A673 (cell line): ENCODE results near the gene GMDS. TPM values are rescaled to one million over a fixed set of nuclear protein-coding genes. Genes with fewer than 3 reads are reported as not detected.

ENCODE experiments used
- BruUV-seq: library from RNA; stranded (reverse); fragments of 400-500 nt; replicated peaks from 2 replicates; lab custom pipeline; 2021; lab: Mats Ljungman, UMichigan
- CTCF ChIA-PET: fragments of 300-600 bp; sonication (Branson Sonifier 250); formaldehyde crosslinking; loops from one replicate; lab custom pipeline; 2022; ENCODE audit warnings: antibody characterized with exemption; lab: Charles Lee
- POLR2A ChIA-PET: fragments of 300-600 bp; sonication (Branson Sonifier 250); formaldehyde crosslinking; loops from one replicate; lab custom pipeline; 2022; ENCODE audit warnings: antibody characterized with exemption; ENCODE audit not compliant: low non-redundant PET; lab: Charles Lee
- DNase-seq: peaks from one replicate; pipeline ENCODE4 v3.0.0-alpha.2; 2015; ENCODE audit warnings: low spot score
- H3K27ac ChIP-seq: fragments of 200-600 bp; sonication (generic); 2 replicates; pipeline ENCODE4 v1.5.1; 2016; ENCODE audit warnings: mixed run types, low read depth, mild to moderate bottlenecking, mixed read lengths, antibody characterized with exemption, low read length; ENCODE audit not compliant: poor library complexity, severe bottlenecking
- H3K27me3 ChIP-seq: fragments of 200-600 bp; sonication (generic); replicated peaks from 2 replicates; pipeline ENCODE4 v1.6.1; 2017; ENCODE audit warnings: mixed run types, low read depth, mild to moderate bottlenecking, mixed read lengths, antibody characterized with exemption, low read length; ENCODE audit not compliant: insufficient read depth, poor library complexity
- H3K36me3 ChIP-seq: fragments of 200-600 bp; sonication (generic); 2 replicates; pipeline ENCODE4 v1.6.1; 2016; ENCODE audit warnings: mixed run types, mild to moderate bottlenecking, mixed read lengths, antibody characterized with exemption, low read length; ENCODE audit not compliant: insufficient read depth, poor library complexity, severe bottlenecking
- H3K4me1 ChIP-seq: fragments of 200-600 bp; sonication (generic); 2 replicates; pipeline ENCODE4 v1.6.1; 2017; ENCODE audit warnings: mixed run types, mild to moderate bottlenecking, mixed read lengths, antibody characterized with exemption, low read length; ENCODE audit not compliant: insufficient read depth, poor library complexity, severe bottlenecking
- H3K4me3 ChIP-seq: fragments of 200-600 bp; sonication (generic); 2 replicates; pipeline ENCODE4 v1.5.1; 2016; ENCODE audit warnings: low read depth, mixed run types, mild to moderate bottlenecking, mixed read lengths, low read length; ENCODE audit not compliant: poor library complexity, severe bottlenecking
- H3K9me3 ChIP-seq: fragments of 200-600 bp; sonication (generic); 2 replicates; pipeline ENCODE4 v1.6.1; 2016; ENCODE audit warnings: mixed run types, low read depth, mild to moderate bottlenecking, mixed read lengths, antibody characterized with exemption, low read length; ENCODE audit not compliant: poor library complexity, severe bottlenecking
- EZH2 ChIP-seq: fragments of 200-600 bp; sonication (generic); IDR thresholded peaks from 2 replicates; pipeline ENCODE4 v1.6.1; 2017; ENCODE audit warnings: borderline replicate concordance, low read depth, mild to moderate bottlenecking, mixed read lengths, antibody characterized with exemption, low read length; ENCODE audit not compliant: poor library complexity, severe bottlenecking
- intact Hi-C: fragments of 100-400 bp; cut with micrococcal nuclease; formaldehyde crosslinking; loops from one replicate; pipeline ENCODE4 v1.10.0; 2022; ENCODE audit not compliant: unreplicated experiment
- total RNA-seq: library from RNA; stranded (reverse); gene quantifications from 2 replicates; pipeline ENCODE4 v1.2.3, GENCODE V29; 2021
- TF ChIP-seq, protein P1 (sequence below): fragments of 300-800, 200-600 bp; sonication (generic); conservative IDR thresholded peaks from 2 replicates; pipeline ENCODE4 v1.5.1; 2017; ENCODE audit warnings: low read depth, mild to moderate bottlenecking, antibody characterized with exemption, low read length, moderate library complexity, mixed read lengths

The GMDS gene
- total RNA-seq, 1 experiment from 2014 or later, result 15.2 TPM

DNA sequence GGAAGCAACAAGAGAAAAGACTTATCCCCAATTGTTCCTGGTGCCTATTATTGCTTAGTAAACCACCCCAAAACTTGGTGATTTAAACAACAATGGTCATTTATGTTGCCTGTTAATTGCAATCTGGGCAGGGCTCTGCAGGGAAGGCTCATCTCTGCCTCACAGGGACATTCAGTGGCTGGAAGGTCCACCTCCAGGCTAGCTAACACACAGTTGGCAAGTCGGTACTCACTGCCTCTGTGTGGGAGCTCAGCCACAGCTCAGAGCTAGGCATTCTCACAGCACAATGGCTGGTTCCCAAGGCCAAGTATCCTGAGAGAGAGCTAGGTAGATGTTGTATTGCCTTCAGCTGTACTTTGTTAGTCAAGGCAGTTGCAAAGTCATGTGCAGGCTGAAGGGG, 18.5 kb upstream of the GMDS start:
- TF ChIP-seq, protein P1, sequence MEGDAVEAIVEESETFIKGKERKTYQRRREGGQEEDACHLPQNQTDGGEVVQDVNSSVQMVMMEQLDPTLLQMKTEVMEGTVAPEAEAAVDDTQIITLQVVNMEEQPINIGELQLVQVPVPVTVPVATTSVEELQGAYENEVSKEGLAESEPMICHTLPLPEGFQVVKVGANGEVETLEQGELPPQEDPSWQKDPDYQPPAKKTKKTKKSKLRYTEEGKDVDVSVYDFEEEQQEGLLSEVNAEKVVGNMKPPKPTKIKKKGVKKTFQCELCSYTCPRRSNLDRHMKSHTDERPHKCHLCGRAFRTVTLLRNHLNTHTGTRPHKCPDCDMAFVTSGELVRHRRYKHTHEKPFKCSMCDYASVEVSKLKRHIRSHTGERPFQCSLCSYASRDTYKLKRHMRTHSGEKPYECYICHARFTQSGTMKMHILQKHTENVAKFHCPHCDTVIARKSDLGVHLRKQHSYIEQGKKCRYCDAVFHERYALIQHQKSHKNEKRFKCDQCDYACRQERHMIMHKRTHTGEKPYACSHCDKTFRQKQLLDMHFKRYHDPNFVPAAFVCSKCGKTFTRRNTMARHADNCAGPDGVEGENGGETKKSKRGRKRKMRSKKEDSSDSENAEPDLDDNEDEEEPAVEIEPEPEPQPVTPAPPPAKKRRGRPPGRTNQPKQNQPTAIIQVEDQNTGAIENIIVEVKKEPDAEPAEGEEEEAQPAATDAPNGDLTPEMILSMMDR, result no peak
- TF ChIP-seq EZH2, result no peak
- ChIA-PET CTCF (no interaction called here), POLR2A (no interaction called here)
- DNase-seq, result no peak
- Histone ChIP-seq H3K27me3 (no peaks in the 10 kb centered on the region), H3K27ac (no peak overlapping the region), H3K4me1 (no peaks in the 10 kb centered on the region), H3K4me3 (no peak overlapping the region), H3K9me3 (no peaks in the 10 kb centered on the region), H3K36me3 (no peaks in the 10 kb centered on the region)
- intact Hi-C loops, result no loop called here
- no TSS peak for BruUV-seq

DNA sequence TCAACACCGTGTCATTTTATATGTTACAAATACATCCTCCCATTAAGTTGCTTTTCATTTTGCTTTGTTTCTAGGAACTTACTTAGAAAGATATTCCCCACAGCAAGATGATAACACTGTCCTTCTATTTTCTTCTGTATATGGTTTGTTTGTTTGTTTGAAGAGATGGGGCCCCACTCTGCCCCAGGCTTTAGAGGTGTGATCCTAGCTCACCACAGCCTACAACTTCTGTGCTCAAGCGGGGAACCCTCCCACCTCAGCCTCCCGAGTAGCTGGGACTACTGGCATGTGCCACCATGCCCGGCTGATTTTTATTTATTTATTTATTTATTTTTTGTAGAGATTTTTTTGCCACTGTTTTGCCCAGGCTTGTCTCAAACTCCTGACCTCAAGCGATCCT, 14.2 kb upstream of the GMDS start:
- intact Hi-C loops, result no loop called here
- Histone ChIP-seq H3K9me3 (no peaks in the 10 kb centered on the region), H3K27ac (no peak overlapping the region), H3K36me3 (no peaks in the 10 kb centered on the region), H3K4me1 (no peaks in the 10 kb centered on the region), H3K27me3 (no peaks in the 10 kb centered on the region), H3K4me3 (no peak overlapping the region)
- no peak for DNase-seq
- TF ChIP-seq, protein P1, result no peak
- TF ChIP-seq EZH2, result no peak
- ChIA-PET POLR2A (no interaction called here), CTCF (no interaction called here)
- no TSS peak for BruUV-seq

DNA sequence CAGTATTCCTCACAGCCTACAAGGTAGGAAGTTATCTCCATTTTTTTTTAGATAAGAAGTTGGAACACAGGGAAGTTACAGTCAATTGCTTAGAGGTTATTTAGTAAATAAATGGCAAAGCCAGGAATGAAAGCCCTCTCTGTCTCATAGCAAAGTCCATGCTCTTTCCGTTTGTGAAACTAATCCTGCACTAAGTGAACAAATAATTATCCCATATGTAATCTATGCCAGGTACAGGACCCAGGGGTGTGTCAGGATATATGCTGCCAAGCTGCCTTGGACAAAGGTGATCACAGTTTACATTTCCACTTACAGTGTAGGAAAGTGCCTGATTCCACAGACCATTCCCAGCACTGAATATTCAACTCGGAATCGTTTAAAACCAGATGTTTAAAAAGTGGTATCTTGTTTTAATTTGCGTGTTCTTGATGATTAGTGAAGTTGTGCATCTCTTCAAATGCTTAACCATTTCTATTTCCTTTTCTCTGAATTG, 13.6 kb upstream of the GMDS start:
- BruUV-seq, result no TSS peak
- no peak overlapping the region for H3K4me3 ChIP-seq
- intact Hi-C loops, result no loop called here
- no peak overlapping the region for H3K27ac ChIP-seq
- no peaks in the 10 kb centered on the region for H3K9me3 ChIP-seq
- H3K27me3 ChIP-seq, result no peaks in the 10 kb centered on the region
- DNase-seq, result no peak
- POLR2A ChIA-PET, result no interaction called here
- H3K4me1 ChIP-seq, result no peaks in the 10 kb centered on the region
- CTCF ChIA-PET, result no interaction called here
- no peak for TF ChIP-seq EZH2
- TF ChIP-seq, protein P1, result no peak
- H3K36me3 ChIP-seq, result no peaks in the 10 kb centered on the region
